CD4-positive, alpha-beta T cell treated with Interferon alpha-2 for 1 hour (primary cell): Measurements from ENCODE around the gene SPSB2.

Experiments
- DNase-seq, 2 donors: peaks; one replicate each; pipeline ENCODE4 v3.0.0-alpha.2; 2020 to 2022

The SPSB2 gene

GRCh38 chr12:6849976-6850560 lies 23.0 kb downstream of the SPSB2 start:
- no peak for DNase-seq

- no peak for DNase-seq
Measured at GRCh38 chr12:6849427-6849826, 23.7 kb downstream of the SPSB2 start.

GRCh38 chr12:6847676-6848075 lies 25.4 kb downstream of the SPSB2 start:
- no peak for DNase-seq

GRCh38 chr12:6846316-6846869 lies 26.7 kb downstream of the SPSB2 start:
- no peak for DNase-seq

GRCh38 chr12:6845395-6845794 lies 27.7 kb downstream of the SPSB2 start:
- DNase-seq = no peak

- DNase-seq = no peak
Measured at GRCh38 chr12:6843118-6843902, 29.8 kb downstream of the SPSB2 start.

- no peak for DNase-seq
Measured at GRCh38 chr12:6842075-6842474, 31.0 kb downstream of the SPSB2 start.

GRCh38 chr12:6840761-6841515 lies 32.2 kb downstream of the SPSB2 start, which contains the start of gene GNB3:
TSS of gene GNB3 (plus strand) at chr12:6840925. CDS start at chr12:6841288, 363 bp downstream.
- no peak for DNase-seq

- no peak for DNase-seq
Measured at GRCh38 chr12:6840330-6840729, 32.8 kb downstream of the SPSB2 start.

- no peak for DNase-seq
Measured at GRCh38 chr12:6839482-6840201, 33.5 kb downstream of the SPSB2 start.

- DNase-seq = no peak
Measured at GRCh38 chr12:6838854-6839253, 34.2 kb downstream of the SPSB2 start.

- DNase-seq = no peak
Measured at GRCh38 chr12:6837370-6838060, 35.6 kb downstream of the SPSB2 start.

- DNase-seq = no peak
Measured at GRCh38 chr12:6836851-6837250, 36.3 kb downstream of the SPSB2 start.

GRCh38 chr12:6834873-6835272 lies 38.2 kb downstream of the SPSB2 start:
- DNase-seq = no peak

- no peak for DNase-seq
Measured at GRCh38 chr12:6834254-6834653, 38.8 kb downstream of the SPSB2 start.

- DNase-seq = no peak
Measured at GRCh38 chr12:6833189-6833890, 39.8 kb downstream of the SPSB2 start.

GRCh38 chr12:6832125-6832524 lies 41.0 kb downstream of the SPSB2 start:
- no peak for DNase-seq

GRCh38 chr12:6831450-6831995 lies 41.6 kb downstream of the SPSB2 start:
- DNase-seq = no peak

GRCh38 chr12:6830999-6831398 lies 42.1 kb downstream of the SPSB2 start:
- DNase-seq = no peak

GRCh38 chr12:6830286-6830890 lies 42.7 kb downstream of the SPSB2 start:
- DNase-seq = no peak
